Renal pelvis (tissue), 12 donors: ENCODE measurements around the gene HSFX4. TPM values are rescaled to one million over a fixed set of nuclear protein-coding genes. Genes with fewer than 3 reads are reported as not detected.
"Not testable (repeated sequence)": the region's sequence is repeated elsewhere in the genome, so short reads cannot be mapped to it uniquely, and the experiment has no call there.

Source experiments
- DNase-seq: peaks from one replicate; pipeline ENCODE4 v3.0.0-alpha.2; 2013
- long read RNA-seq, 16 experiments: transcript quantifications; one replicate each; lab custom pipeline, GENCODE V29; 2026
- polyA plus RNA-seq, 3 donors: library from polyadenylated mRNA; unstranded; fragments of 120-200 nt; gene quantifications; one replicate each; pipeline ENCODE4 v1.2.1, GENCODE V29; 2013; ENCODE audit not compliant: insufficient read length in 3 of 3

The HSFX4 gene
- under 1 TPM in 1 of 3 donors, not detected in 2; 0.22 TPM for polyA plus RNA-seq
- long read RNA-seq, donor 1 = 0 reads
- long read RNA-seq, donor 2 = 0 reads
- long read RNA-seq, donor 3 = 0 reads
- long read RNA-seq, donor 4, partial matches to known transcripts = 13 of 13 reads
- long read RNA-seq, donor 4, other reads (novel, unspliced or antisense) = 0 of 13 reads
- long read RNA-seq, donor 5 = 0 reads
- long read RNA-seq, donor 6, partial matches to known transcripts = 6 of 6 reads
- long read RNA-seq, donor 6, other reads (novel, unspliced or antisense) = 0 of 6 reads
- long read RNA-seq, donor 7 = 0 reads
- long read RNA-seq, donor 8 = 0 reads
- long read RNA-seq, donor 9 = 0 reads
- long read RNA-seq, donor 10, partial matches to known transcripts = 11 of 11 reads
- long read RNA-seq, donor 10, other reads (novel, unspliced or antisense) = 0 of 11 reads
- long read RNA-seq, donor 11 = 0 reads
- long read RNA-seq, donor 12, partial matches to known transcripts = 12 of 12 reads
- long read RNA-seq, donor 12, other reads (novel, unspliced or antisense) = 0 of 12 reads
- long read RNA-seq, donor 13, partial matches to known transcripts = 33 of 33 reads
- long read RNA-seq, donor 13, other reads (novel, unspliced or antisense) = 0 of 33 reads
- long read RNA-seq, donor 14 = 0 reads
- long read RNA-seq, donor 15 = 0 reads
- long read RNA-seq, donor 16 = 0 reads

GRCh38 chrX:149929400-149929799, at the start of gene HSFX4:
Gene HSFX4 (plus strand): TSS chrX:149929573. CDS start chrX:149929645, 72 bp downstream.
- DNase-seq = not testable (repeated sequence)

GRCh38 chrX:149881081-149881711, 48.2 kb upstream of the HSFX4 start, which contains the start of gene MAGEA8:
Gene MAGEA8 (plus strand): TSS chrX:149881183. CDS start chrX:149884273, 3,090 bp downstream.
- DNase-seq = no peak

GRCh38 chrX:149890828-149891227, 38.5 kb upstream of the HSFX4 start:
- not testable (repeated sequence) for DNase-seq

GRCh38 chrX:149898554-149898953, 30.8 kb upstream of the HSFX4 start:
- no peak for DNase-seq

GRCh38 chrX:149903889-149904748, 25.3 kb upstream of the HSFX4 start:
- peak; percentile 24 for DNase-seq

GRCh38 chrX:149908308-149908707, 21.1 kb upstream of the HSFX4 start:
- DNase-seq = no peak

- DNase-seq = no peak
Measured at GRCh38 chrX:149908727-149909126, 20.6 kb upstream of the HSFX4 start.

- no peak for DNase-seq
Measured at GRCh38 chrX:149909324-149910177, 19.8 kb upstream of the HSFX4 start.

- DNase-seq = peak; percentile 14
Measured at GRCh38 chrX:149910178-149910695, 19.1 kb upstream of the HSFX4 start.

GRCh38 chrX:149916745-149917392, 12.5 kb upstream of the HSFX4 start:
- no peak for DNase-seq

- not testable (repeated sequence) for DNase-seq
Measured at GRCh38 chrX:149923836-149924235, 5.5 kb upstream of the HSFX4 start.

GRCh38 chrX:149924434-149924833, 4.9 kb upstream of the HSFX4 start:
- not testable (repeated sequence) for DNase-seq

- DNase-seq = not testable (repeated sequence)
Measured at GRCh38 chrX:149927245-149927963, 2.0 kb upstream of the HSFX4 start.

- DNase-seq = not testable (repeated sequence)
Measured at GRCh38 chrX:149927964-149928258, 1.5 kb upstream of the HSFX4 start.

GRCh38 chrX:149928635-149929034, 738 bp upstream of the HSFX4 start:
- DNase-seq = not testable (repeated sequence)

- DNase-seq = not testable (repeated sequence)
Measured at GRCh38 chrX:149931355-149931754, 2.0 kb downstream of the HSFX4 start.

- not testable (repeated sequence) for DNase-seq
Measured at GRCh38 chrX:149932150-149932549, 2.8 kb downstream of the HSFX4 start.

GRCh38 chrX:149932970-149933369, 3.6 kb downstream of the HSFX4 start:
- DNase-seq = not testable (repeated sequence)

- not testable (repeated sequence) for DNase-seq
Measured at GRCh38 chrX:149933547-149933946, 4.2 kb downstream of the HSFX4 start.
